ENCODE measurements around the gene SLC45A1. TPM values are rescaled to one million over a fixed set of nuclear protein-coding genes. Genes with fewer than 3 reads are reported as not detected.

SLC45A1 gene
- total RNA-seq, 6 donors from 2014 or later = 0.91 to 1.4 (median 1.0) TPM; not detected in 2

DNA sequence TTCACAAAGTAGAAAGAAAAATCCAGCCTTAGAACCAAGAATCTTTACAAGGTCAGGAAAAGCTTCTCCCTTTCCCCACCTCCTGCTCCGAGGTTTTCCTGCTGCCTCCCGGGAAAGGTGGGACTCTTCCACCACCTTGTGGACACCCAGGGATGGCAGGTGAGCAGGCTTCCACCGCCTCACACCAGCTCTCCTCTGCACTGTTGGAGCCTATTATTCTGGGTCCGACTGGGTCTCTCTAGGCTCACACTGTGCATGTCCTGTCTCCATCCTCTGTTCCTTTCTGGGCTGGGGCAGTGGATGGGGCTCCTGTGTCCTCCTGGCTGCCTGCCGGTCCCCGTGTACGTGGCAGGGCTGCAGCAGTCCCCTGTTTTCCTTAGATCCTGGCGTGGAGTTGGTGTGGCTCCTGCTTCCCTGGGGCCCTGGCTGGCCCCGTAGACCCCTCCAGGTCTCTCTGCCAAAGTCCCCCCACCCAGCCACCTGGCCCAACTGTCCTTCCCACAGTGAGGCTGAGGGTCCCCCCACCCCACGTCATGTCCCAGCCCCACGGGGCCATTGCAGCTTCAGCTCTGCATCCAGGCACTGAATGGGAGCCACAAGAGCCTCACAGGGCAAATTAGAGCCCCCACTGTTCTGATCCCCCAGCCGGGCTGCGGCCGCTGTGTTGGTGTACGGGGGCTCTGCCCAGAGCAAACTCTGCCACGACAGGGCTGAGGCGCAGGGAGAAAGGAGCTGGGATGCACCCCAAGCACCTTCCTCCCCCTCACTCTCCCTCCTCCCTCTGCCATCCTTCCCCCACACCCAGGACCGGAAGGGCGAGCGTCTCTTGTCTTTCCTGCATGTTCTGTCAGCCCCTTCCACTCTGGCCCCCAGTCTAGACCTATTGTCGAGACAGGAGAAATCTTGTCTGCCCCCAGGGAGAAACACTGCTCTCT lies 3.3 kb upstream of the SLC45A1 start:
- TF ChIP-seq POLR2AphosphoS5 (IDR thresholded peaks at IDR 0.05) (no peak), CTCF (IDR thresholded peaks at IDR 0.05) (peak; percentile 84 to 95 (median 90))
- Histone ChIP-seq H3K36me3 (no peaks in the 10 kb centered on the region), H3K4me1 (peaks cover 24 to 40% (median 30%) of the 10 kb centered on the region in 4 donors), H3K27me3 (peaks cover 0 to 13% (median 0%) of the 10 kb centered on the region in 4 donors), H3K27ac (peak overlapping the region in 1 of 4 donors; percentile 21), H3K4me3 (no peak overlapping the region), H3K9me3 (no peaks in the 10 kb centered on the region)
- 27 to 31% methylated on average over 13 to 20 of the region's 21 CpGs for WGBS, 2 donors
- peak; percentile 75 to 87 for ATAC-seq (ENCODE audit: low FRiP score in 2 of 2)
- peak in 1 of 2 donors; percentile 80 for DNase-seq

- Histone ChIP-seq H3K36me3 (no peaks in the 10 kb centered on the region), H3K4me1 (peaks cover 24 to 40% (median 30%) of the 10 kb centered on the region in 4 donors), H3K27me3 (peaks cover 0 to 13% (median 0%) of the 10 kb centered on the region in 4 donors), H3K9me3 (no peaks in the 10 kb centered on the region), H3K4me3 (no peak overlapping the region), H3K27ac (peak overlapping the region in 1 of 4 donors; percentile 4)
- DNase-seq = no peak
- WGBS, 2 donors = 80 to 90% methylated on average over 13 to 14 of the region's 14 CpGs
- TF ChIP-seq EP300 (IDR thresholded peaks at IDR 0.05) (no peak), POLR2AphosphoS5 (IDR thresholded peaks at IDR 0.05) (no peak), CTCF (IDR thresholded peaks at IDR 0.05) (no peak), POLR2A (IDR thresholded peaks at IDR 0.05) (no peak)
- ATAC-seq (ENCODE audit: low FRiP score in 2 of 2) = no peak
These were observed 2.1 kb upstream of the SLC45A1 start for GRCh38 chr1:8315573-8316475.

- Histone ChIP-seq H3K9me3 (no peaks in the 10 kb centered on the region), H3K4me1 (peaks cover 24 to 35% (median 28%) of the 10 kb centered on the region in 4 donors), H3K27me3 (peaks cover 0 to 13% (median 0%) of the 10 kb centered on the region in 4 donors), H3K36me3 (no peaks in the 10 kb centered on the region), H3K4me3 (peak overlapping the region; percentile 36 to 68 (median 54)), H3K27ac (no peak overlapping the region)
- no peak for DNase-seq
- ATAC-seq (ENCODE audit: low FRiP score in 2 of 2) = peak in 1 of 2 donors; percentile 13
- TF ChIP-seq POLR2AphosphoS5 (IDR thresholded peaks at IDR 0.05) = no peak
- TF ChIP-seq CTCF (IDR thresholded peaks at IDR 0.05) = peak in 1 of 6 experiments; percentile 0
- 24 to 40% methylated on average over 3 to 7 of the region's 18 CpGs for WGBS, 2 donors
These were observed 522 bp downstream of the SLC45A1 start for GRCh38 chr1:8318436-8318835.

DNA sequence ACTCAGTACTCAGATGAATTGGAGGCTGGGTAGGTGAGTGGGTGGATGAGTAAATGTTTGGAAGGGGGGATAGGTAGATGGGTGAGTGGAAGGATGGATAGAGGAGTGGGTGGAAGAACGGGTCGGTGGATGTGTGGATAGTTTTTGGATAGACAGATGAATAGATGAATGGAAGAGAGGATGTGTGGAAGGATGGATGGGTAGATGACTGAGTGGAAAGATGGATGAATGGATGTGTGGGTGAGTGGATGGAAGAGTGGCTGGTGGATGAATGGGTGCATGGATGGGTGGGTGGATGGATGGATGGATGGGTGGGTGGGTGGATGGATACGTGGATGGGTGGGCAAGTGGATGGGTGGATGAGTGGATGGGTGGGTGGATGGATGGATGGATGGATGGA lies 3.7 kb downstream of the SLC45A1 start:
- H3K9me3 ChIP-seq = no peaks in the 10 kb centered on the region
- 92 to 98% methylated on average over 2 to 3 of the region's 3 CpGs for WGBS, 2 donors
- peaks cover 0 to 10% (median 0%) of the 10 kb centered on the region in 4 donors for H3K27me3 ChIP-seq
- ATAC-seq (ENCODE audit: low FRiP score in 2 of 2) (no peak), DNase-seq (no peak)
- no peak for TF ChIP-seq POLR2A (IDR thresholded peaks at IDR 0.05)
- peaks cover 0 to 2% (median 0%) of the 10 kb centered on the region in 4 donors for H3K36me3 ChIP-seq
- H3K4me1 ChIP-seq = peaks cover 10 to 14% (median 12%) of the 10 kb centered on the region in 4 donors
- no peak overlapping the region for H3K27ac ChIP-seq
- no peak overlapping the region for H3K4me3 ChIP-seq

DNA sequence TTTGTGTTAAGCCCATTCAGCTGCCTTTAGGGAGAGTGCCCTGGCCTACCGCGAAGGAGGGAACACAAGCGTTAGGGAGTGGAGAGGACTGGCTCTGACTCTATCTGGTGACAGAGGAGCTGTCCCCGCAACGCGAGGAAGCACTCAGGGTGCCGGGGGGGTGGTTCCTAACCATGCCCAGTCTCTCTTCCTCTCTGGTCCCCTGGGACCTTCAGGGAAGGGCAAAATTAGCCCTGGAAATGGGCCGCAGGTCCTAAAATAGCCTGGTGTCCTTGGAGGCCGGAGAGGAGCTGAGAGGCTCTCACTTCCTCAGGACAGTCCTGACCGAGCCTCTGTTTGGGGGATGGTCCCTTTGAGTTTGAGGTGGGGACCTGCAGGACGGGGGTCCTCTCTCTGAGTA lies 5.8 kb downstream of the SLC45A1 start:
- Histone ChIP-seq H3K4me1 (peaks cover 0 to under 1% (median 0%) of the 10 kb centered on the region in 4 donors), H3K36me3 (peaks cover 0 to 3% (median 0%) of the 10 kb centered on the region in 4 donors), H3K4me3 (no peak overlapping the region), H3K27me3 (peaks cover 0 to under 1% (median 0%) of the 10 kb centered on the region in 4 donors), H3K27ac (no peak overlapping the region), H3K9me3 (no peaks in the 10 kb centered on the region)
- ATAC-seq (ENCODE audit: low FRiP score in 2 of 2) = peak in 1 of 2 donors; percentile 65
- no peak for DNase-seq
- 70 to 90% methylated on average over 7 to 11 of the region's 11 CpGs for whole genome bisulfite sequencing, 2 donors
- peak in 1 of 2 donors; percentile 14 for TF ChIP-seq POLR2AphosphoS5 (IDR thresholded peaks at IDR 0.05)
- no peak for TF ChIP-seq EP300 (IDR thresholded peaks at IDR 0.05)

Data from upper lobe of left lung (tissue), 6 donors.